Hindlimb muscle (tissue), 1 donor: ENCODE results near the gene MRPS22. TPM values are rescaled to one million over a fixed set of nuclear protein-coding genes. Genes with fewer than 3 reads are reported as not detected.
"Not testable (repeated sequence)": the region's sequence is repeated elsewhere in the genome, so short reads cannot be mapped to it uniquely, and the experiment has no call there.

Source experiments
- DNase-seq: peaks from one replicate; pipeline ENCODE4 v3.0.0-alpha.2; 2013
- polyA plus RNA-seq: library from polyadenylated mRNA; unstranded; fragments of 120-200 nt; gene quantifications from one replicate; pipeline ENCODE4 v1.2.1, GENCODE V29; 2013; ENCODE audit not compliant: insufficient read length

Gene MRPS22
- polyA plus RNA-seq, 1 donor = 47.7 TPM

DNA sequence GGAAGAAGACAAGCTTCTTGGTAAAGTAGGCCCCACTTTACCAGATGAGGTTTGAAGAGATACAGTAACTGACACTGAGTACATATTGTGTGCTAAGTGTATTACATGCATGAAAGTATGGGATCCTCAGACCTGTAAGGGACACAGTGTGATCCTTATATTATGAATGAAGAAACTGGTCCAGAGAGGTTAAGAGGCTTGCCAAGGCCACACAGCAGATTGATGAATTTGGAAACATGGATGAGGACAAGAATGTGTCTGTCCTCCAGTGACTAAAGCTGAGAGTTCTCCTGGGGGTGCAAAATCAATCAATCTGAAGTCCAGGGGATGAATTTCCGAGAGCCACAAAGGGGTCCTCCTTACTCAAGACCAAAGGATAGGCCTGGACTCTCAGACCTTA is 31.4 kb upstream of the MRPS22 start:
- no peak for DNase-seq

GRCh38 chr3:139312959-139313358 is 30.9 kb upstream of the MRPS22 start:
- DNase-seq = no peak

GRCh38 chr3:139313921-139314320 is 29.9 kb upstream of the MRPS22 start:
- DNase-seq = no peak

- no peak for DNase-seq
These were observed 26.6 kb upstream of the MRPS22 start for GRCh38 chr3:139317215-139317614.

DNA sequence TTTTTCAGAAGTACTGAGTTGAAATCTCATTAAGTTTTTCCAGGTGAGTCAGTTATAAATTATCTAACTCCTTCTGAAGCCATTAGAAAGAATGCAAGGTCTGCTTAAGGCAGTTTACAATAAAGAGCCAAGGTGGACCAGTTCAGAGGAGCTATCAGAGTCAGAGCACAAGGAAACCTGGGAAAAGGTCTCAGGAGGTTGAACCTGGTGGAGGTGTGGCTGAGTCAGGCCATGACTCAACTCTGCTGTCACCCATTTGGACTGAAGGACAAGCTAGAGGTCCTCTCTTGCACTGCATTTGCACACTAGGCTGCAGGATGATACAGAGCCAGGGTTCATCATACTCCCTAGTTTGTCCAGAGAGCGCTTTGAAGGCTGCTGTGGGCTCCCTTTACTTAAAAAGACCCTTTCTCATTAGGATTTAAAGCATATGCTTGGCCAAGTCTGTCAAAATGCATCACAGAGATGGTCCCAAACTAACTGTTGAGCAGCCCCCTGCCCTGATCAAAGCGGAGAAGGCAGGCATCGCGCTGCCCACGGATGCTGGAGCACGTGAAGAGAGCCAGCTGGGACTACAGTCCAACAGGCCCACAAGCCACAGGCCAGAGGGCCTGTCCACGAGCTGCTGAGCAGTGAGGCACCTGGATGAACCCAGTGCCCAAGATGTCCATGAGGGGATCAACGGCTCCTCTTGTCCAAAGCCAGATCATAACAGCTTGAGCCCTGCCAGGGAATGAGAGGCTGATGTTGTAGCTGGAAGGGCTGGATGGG is 26.0 kb upstream of the MRPS22 start:
- DNase-seq = no peak

DNA sequence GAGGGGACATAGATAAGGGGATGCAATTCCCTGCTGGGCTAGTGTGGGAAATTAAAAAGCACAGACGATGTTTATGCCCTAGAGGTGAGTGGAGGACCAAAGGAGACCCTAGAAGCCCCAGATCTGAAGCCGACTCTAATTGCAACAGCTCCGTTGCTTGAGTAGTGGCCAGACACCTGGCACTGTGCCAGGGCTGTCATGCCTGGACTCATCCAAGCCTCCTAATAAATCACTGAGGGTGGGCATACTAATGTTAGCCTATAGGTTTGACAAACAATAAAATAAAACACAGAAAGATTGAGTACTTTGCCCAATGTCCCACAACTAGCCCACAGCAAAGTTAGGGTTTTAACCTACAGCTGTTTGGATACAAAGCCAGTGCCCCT is 25.4 kb upstream of the MRPS22 start:
- no peak for DNase-seq

GRCh38 chr3:139318826-139319225 is 25.0 kb upstream of the MRPS22 start:
- no peak for DNase-seq

DNA sequence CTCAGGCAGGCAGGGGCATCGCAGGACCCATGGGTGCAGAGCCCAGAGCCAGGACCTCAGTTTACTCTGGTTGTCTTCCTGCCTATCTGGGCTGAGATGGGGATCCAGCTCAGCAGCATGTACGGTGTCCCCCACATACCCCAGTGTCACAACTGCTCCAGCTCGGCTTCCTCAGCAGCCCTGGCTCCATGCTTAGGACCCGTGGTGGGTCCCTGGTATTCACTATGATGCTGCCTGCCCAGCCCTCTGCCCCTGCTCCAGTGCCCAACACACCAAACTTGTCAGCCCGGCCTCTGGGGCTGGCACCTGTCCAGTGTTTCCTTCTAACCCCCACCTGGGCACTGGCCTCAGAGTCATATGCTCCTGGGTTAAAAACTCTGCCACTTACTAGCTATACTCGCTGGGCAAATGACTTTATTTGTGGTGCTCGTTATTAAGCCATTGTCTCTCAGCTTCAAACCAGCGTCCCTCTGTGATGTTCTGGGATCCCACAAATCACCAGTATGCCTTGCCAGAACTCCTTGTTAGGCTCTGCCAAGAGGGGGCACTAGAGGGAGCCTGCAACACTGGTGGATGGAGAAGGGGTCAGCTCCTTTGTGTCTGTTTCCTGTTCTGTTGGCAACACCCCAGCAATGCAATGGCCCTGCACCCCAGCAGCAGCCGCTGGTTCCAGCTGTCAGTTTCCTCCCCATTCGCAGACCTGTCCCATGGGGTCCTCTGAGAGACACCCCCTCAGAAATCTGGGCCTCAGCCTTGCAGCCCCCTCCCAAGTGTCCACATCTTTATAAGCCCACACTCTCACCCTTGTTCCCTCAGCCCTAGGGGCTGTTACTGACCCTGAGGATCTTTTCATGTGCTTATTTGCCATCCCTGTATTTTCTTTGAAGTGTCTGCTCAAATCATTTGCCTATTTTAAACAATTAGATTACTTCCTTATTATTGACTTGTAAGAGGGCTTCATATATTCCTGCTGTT is 24.1 kb upstream of the MRPS22 start:
- DNase-seq = no peak

- no peak for DNase-seq
These were observed 23.1 kb upstream of the MRPS22 start for GRCh38 chr3:139320551-139321309.

DNA sequence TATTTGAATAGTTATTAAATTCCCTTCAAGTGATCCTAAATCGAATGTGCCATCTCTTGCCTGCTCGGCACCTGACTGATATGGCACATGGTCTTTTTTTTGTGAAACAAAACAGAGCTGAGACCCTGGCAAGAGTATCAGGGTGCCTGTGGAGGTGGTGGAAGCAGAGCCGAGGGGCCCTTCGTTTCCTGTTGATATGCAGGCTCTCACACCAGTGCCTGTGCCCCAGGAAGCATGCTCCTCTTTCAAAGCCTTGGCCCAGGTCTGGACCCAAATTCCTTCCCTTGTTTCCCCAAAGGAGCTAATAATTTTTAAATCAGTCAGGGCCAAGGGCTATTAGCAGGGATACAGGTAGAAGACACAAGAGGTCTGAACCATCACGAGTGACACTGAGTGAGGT is 21.5 kb upstream of the MRPS22 start:
- DNase-seq = no peak

- DNase-seq = no peak
These were observed 20.7 kb upstream of the MRPS22 start for GRCh38 chr3:139323146-139323545.

- DNase-seq = no peak
These were observed 19.4 kb upstream of the MRPS22 start for GRCh38 chr3:139324456-139324855.

DNA sequence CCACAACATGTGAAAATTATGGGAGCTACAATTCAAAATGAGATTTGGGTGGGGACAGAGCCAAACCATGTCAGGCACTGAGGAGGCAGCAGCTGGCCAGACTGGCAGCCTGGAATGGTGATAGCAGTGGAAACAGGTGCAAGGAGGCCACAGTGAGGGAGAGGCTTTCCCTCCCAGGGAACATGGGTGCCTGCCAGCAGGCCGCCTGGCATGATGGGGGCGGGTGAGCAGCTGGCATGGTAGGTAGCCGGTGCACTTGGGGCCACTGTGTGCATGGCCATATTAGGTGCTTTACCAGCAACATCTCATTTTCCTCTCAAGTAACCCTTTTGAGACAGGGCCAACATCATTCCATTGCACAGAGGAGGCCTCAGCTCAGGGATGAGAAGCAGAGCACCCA is 18.3 kb upstream of the MRPS22 start:
- no peak for DNase-seq

GRCh38 chr3:139326131-139326530 is 17.7 kb upstream of the MRPS22 start:
- DNase-seq = no peak

DNA sequence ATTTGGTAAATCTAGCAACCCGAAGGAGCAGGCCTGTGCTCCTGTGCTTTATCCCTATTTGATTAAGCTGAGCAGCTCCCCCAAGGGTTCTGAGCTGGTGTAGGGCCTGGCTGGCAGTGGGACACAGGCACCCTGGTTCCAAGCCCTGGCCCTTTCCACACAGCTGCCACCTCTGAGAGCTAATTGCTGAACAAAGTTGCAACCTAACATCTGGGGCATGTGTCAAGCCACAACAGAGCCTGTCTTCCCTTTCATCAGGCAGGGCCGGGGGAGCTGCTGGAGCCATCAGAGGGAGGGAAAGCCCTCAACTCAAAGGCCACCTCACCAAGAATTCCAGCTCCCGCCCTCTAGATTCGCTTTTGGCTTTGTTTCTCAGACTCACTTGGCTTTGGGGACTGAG is 17.1 kb upstream of the MRPS22 start:
- DNase-seq = no peak

DNA sequence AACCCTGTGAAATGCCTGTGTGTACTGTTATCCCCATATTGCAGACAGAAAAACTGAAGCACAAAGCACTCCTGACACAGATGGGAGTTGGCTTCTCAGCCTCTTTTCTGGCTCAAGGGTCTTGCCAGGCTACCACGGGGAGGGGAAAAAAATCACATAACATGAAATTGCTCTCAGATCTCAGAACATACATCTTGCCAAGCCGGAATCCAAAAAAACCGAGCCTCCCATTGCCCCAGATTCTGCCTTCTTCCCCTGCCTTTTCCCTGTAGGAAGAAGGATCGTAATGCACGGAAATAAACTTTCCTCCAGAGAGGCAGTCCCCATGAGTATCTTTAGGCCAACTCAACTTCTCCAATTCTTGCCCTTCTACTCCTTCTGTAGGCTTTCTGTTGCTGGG is 16.6 kb upstream of the MRPS22 start:
- DNase-seq = no peak

DNA sequence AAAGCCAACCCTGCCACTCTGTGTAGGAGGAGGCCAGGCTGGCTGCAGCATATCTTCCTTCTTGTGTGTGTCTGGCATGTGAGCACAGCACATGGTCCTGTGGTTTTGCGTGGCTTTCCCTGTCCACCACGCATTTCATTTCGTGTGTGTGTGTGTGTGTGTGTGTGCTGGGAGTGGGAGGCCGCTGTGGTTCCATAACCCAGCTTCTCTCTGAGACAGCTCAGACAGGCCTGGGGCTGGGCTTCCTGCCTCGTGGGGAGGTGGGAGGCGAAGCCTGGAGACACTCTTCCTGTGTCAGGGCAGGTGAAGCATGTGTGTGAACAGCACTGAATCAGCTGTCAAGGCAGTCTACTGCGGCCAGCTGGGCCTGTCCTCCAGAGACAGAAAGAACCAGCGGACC is 16.0 kb upstream of the MRPS22 start:
- DNase-seq = no peak

- no peak for DNase-seq
These were observed 15.5 kb upstream of the MRPS22 start for GRCh38 chr3:139328356-139328755.

DNA sequence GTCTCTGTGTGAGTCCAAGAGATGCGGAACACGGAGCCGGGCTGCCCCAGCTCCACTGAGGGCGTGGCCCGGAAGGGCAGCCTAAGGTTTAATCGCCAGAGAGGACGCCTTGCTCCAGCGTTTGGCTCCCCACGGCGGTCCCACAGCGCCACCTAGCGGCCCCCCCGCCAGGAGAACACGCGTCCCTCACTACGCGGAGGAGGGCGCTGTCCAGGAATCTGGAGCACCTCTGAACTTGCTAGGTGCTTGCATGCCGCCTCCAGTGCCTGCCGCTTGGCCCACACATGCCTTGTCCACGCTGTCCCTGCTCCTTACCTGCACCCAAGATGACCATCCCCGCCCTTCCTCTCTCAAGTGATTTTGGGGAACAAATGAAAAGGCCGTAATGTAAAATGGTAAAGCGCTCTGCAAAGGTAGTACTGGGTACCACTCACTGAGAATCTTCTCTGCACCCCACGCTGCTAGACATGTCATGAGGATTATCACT is 14.4 kb upstream of the MRPS22 start:
- peak; percentile 64 for DNase-seq

- no peak for DNase-seq
These were observed 11.7 kb upstream of the MRPS22 start for GRCh38 chr3:139332092-139332491.

DNA sequence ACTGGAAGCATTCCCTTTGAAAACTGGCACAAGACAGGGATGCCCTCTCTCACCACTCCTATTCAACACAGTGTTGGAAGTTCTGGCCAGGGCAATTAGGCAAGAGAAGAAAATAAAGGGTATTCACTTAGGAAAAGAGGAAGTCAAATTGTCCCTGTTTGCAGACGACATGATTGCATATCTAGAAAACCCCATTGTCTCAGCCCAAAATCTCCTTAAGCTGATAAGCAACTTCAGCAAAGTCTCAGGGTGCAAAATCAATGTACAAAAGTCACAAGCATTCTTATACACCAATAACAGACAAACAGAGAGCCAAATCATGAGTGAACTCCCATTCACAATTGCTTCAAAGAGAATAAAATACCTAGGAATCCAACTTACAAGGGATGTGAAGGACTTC is 9.1 kb upstream of the MRPS22 start:
- DNase-seq = not testable (repeated sequence)

GRCh38 chr3:139338405-139338804 is 5.4 kb upstream of the MRPS22 start:
- DNase-seq = no peak
